Endothelial cell of umbilical vein (primary cell): ENCODE results near the gene NRXN3. TPM values are rescaled to one million over a fixed set of nuclear protein-coding genes. Genes with fewer than 3 reads are reported as not detected.

Source experiments
- BruUV-seq: library from RNA; stranded (reverse); fragments of 400-500 nt; replicated peaks from 2 replicates; lab custom pipeline; 2021; lab: Mats Ljungman, UMichigan
- CTCF ChIA-PET: fragments of 300-600, 350-600 bp; sonication (Branson Sonifier 250); formaldehyde crosslinking; loops from one replicate; lab custom pipeline; 2021; ENCODE audit warnings: antibody characterized with exemption, inconsistent platforms; lab: Charles Lee
- POLR2A ChIA-PET: fragments of 300-600, 350-600 bp; sonication (Branson Sonifier 250); formaldehyde crosslinking; loops from one replicate; lab custom pipeline; 2021; ENCODE audit warnings: antibody characterized with exemption, inconsistent platforms; lab: Charles Lee
- DNase-seq: peaks from one replicate; pipeline ENCODE4 v3.0.0-alpha.2; 2011; ENCODE audit warnings: low read depth, low spot score
- FAIRE-seq: peaks from 2 replicates; lab custom pipeline; 2011; peaks lifted over from hg19 to GRCh38; lab: Jason Lieb, UNC
- H2AFZ ChIP-seq: 2 replicates; pipeline ENCODE4 v1.6.0; 2012; ENCODE audit warnings: low read depth, low read length, control low read depth, inconsistent platforms
- H3K27ac ChIP-seq: 2 replicates; pipeline ENCODE4 v1.5.1; 2011; ENCODE audit warnings: low read depth, mild to moderate bottlenecking, control low read depth, low read length, moderate library complexity; ENCODE audit not compliant: insufficient read depth
- H3K27me3 ChIP-seq, 2 experiments: 2 replicates each; pipeline versions ENCODE4 v1.6.0 to v1.6.1; 2011; ENCODE audit warnings: low read length in 2 of 2, mixed read lengths in 1 of 2; ENCODE audit not compliant: control insufficient read depth in 2 of 2, insufficient read depth in 2 of 2
- H3K36me3 ChIP-seq, 2 experiments: 2 replicates in 1 of 2; 3 replicates in 1 of 2; pipeline ENCODE4 v1.5.1; 2011; ENCODE audit warnings: low read length in 2 of 2, mild to moderate bottlenecking in 1 of 2, moderate library complexity in 1 of 2; ENCODE audit not compliant: control insufficient read depth in 2 of 2, insufficient read depth in 2 of 2; ENCODE audit errors: extremely low read depth in 1 of 2
- H3K4me1 ChIP-seq: 3 replicates; pipeline ENCODE4 v1.5.1; 2011; ENCODE audit warnings: mild to moderate bottlenecking, low read length; ENCODE audit not compliant: control insufficient read depth, insufficient read depth; ENCODE audit errors: extremely low read depth
- H3K4me2 ChIP-seq: 2 replicates; pipeline ENCODE4 v1.6.1; 2011; ENCODE audit warnings: low read length, control low read depth, mixed read lengths; ENCODE audit not compliant: insufficient read depth
- H3K4me3 ChIP-seq, 3 experiments: fragments of 200-600 bp in 1 of 3; sonication (generic), shearing (Covaris generic) in 1 of 3; replicated peaks in 1 of 3; 2 replicates each; pipeline ENCODE4 v1.5.1; 2011 to 2016; ENCODE audit warnings: control low read depth in 3 of 3, low read length in 3 of 3, mild to moderate bottlenecking in 2 of 3, inconsistent platforms in 1 of 3, low read depth in 1 of 3, moderate library complexity in 1 of 3; ENCODE audit not compliant: insufficient read depth in 1 of 3
- H3K79me2 ChIP-seq: 2 replicates; pipeline ENCODE4 v1.6.0; 2012; ENCODE audit warnings: low read length, inconsistent platforms; ENCODE audit not compliant: control insufficient read depth, insufficient read depth
- H3K9ac ChIP-seq: replicated peaks from 2 replicates; pipeline ENCODE3; 2011; ENCODE audit warnings: low read length, control low read depth; ENCODE audit not compliant: insufficient read depth; ENCODE audit errors: extremely low read depth
- H3K9me1 ChIP-seq: replicated peaks from 3 replicates; pipeline ENCODE4 v1.6.0; 2011; ENCODE audit warnings: mild to moderate bottlenecking, low read length; ENCODE audit not compliant: control insufficient read depth, insufficient read depth; ENCODE audit errors: extremely low read depth
- H3K9me3 ChIP-seq: replicated peaks from 2 replicates; pipeline ENCODE4 v1.5.1; 2012; ENCODE audit warnings: low read length, inconsistent platforms; ENCODE audit not compliant: control insufficient read depth, insufficient read depth
- H4K20me1 ChIP-seq: replicated peaks from 2 replicates; pipeline ENCODE3; 2011; ENCODE audit warnings: mild to moderate bottlenecking, low read length; ENCODE audit not compliant: control insufficient read depth, insufficient read depth; ENCODE audit errors: extremely low read depth
- CTCF ChIP-seq, 2 donors: IDR thresholded peaks; 1 replicate in 1 of 2; 2 replicates in 1 of 2; pipeline ENCODE4 v1.5.1; 2011; ENCODE audit warnings: low read length in 2 of 2, mild to moderate bottlenecking in 2 of 2, moderate library complexity in 2 of 2, control low read depth in 1 of 2, inconsistent platforms in 1 of 2, low read depth in 1 of 2; ENCODE audit not compliant: insufficient read depth in 1 of 2; ENCODE audit errors: extremely low read depth in 1 of 2
- EZH2 ChIP-seq: IDR thresholded peaks from 2 replicates; pipeline ENCODE4 v1.6.1; 2012; ENCODE audit warnings: borderline replicate concordance, low read depth, mild to moderate bottlenecking, moderate library complexity, low read length, inconsistent platforms; ENCODE audit not compliant: severe bottlenecking
- FOS ChIP-seq: IDR thresholded peaks from 2 replicates; pipeline ENCODE4 v1.6.1; 2011; ENCODE audit warnings: mild to moderate bottlenecking, low read length, moderate library complexity, borderline replicate concordance; ENCODE audit not compliant: insufficient read depth
- GATA2 ChIP-seq: IDR thresholded peaks from 2 replicates; pipeline ENCODE4 v1.7.0; 2011; ENCODE audit warnings: low read depth, mild to moderate bottlenecking, moderate library complexity, mixed read lengths, low read length; ENCODE audit not compliant: insufficient read length, insufficient read depth
- JUN ChIP-seq: IDR thresholded peaks from 2 replicates; pipeline ENCODE4 v1.6.1; 2011; ENCODE audit warnings: borderline replicate concordance, low read depth; ENCODE audit not compliant: insufficient read length, insufficient read depth
- MAX ChIP-seq: IDR thresholded peaks from 2 replicates; pipeline ENCODE4 v1.6.1; 2011; ENCODE audit not compliant: insufficient read depth, insufficient read length
- MYC ChIP-seq: IDR thresholded peaks from one replicate; pipeline ENCODE4 v1.6.1; 2011; ENCODE audit warnings: mild to moderate bottlenecking, low read depth, low read length
- POLR2A ChIP-seq: IDR thresholded peaks from 2 replicates; pipeline ENCODE4 v1.6.1; 2012; ENCODE audit warnings: low read depth, mild to moderate bottlenecking, control low read depth, low read length
- POLR2AphosphoS5 ChIP-seq: IDR thresholded peaks from 2 replicates; pipeline ENCODE4 v1.6.1; 2012; ENCODE audit warnings: low read depth, mild to moderate bottlenecking, control low read depth, low read length, moderate library complexity; ENCODE audit not compliant: insufficient read depth
- dilution Hi-C: fragments of 300-500 bp; cut with MboI; formaldehyde crosslinking; loops from one replicate; pipeline ENCODE4 v1.15.0; 2019; ENCODE audit warnings: low sequenced_read_pairs; ENCODE audit not compliant: extremely low pct_ligation_motif_present
- intact Hi-C: fragments of 100-400 bp; cut with micrococcal nuclease; formaldehyde crosslinking; loops from one replicate; pipeline ENCODE4 v1.10.0; 2022
- polyA plus RNA-seq, 4 experiments: library from polyadenylated mRNA; depleted of rRNA in 3 of 4; stranded (reverse) in 3 of 4; unstranded in 1 of 4; fragments of >200 nt; gene quantifications; 2 replicates each; pipeline versions ENCODE4 v1.2.1 to v1.2.3, GENCODE V29; 2011 to 2012; ENCODE audit warnings: missing spikeins in 1 of 4
- total RNA-seq: library from RNA; stranded (reverse); gene quantifications from 2 replicates; pipeline ENCODE4 v1.2.3, GENCODE V29; 2021

Gene NRXN3
- total and polyA plus RNA-seq, 2 donors (not counting 3 experiments of a cell fraction or from before 2014, with no cell fraction given) = 0.72 to 4.2 TPM

GRCh38 chr14:79708426-79709388, 1538.5 kb downstream of the NRXN3 start:
- ChIA-PET CTCF (no interaction called here), POLR2A (no interaction called here)
- no peak overlapping the region for H3K4me2 ChIP-seq
- H3K79me2 ChIP-seq = no peaks in the 10 kb centered on the region
- no peaks in the 10 kb centered on the region for H4K20me1 ChIP-seq
- H3K9me1 ChIP-seq = no peaks in the 10 kb centered on the region
- dilution Hi-C loops = no loop called here
- DNase-seq (no peak), FAIRE-seq (no peak)
- BruUV-seq = no TSS peak
- TF ChIP-seq GATA2 (no peak), POLR2AphosphoS5 (no peak), POLR2A (no peak), CTCF (IDR thresholded peaks at IDR 0.05; ENCODE audit: extremely low read depth in 1 of 2, insufficient read depth in 1 of 2, low read depth in 1 of 2, low read length in 2 of 2) (no peak), MYC (no peak), FOS (no peak), MAX (no peak), JUN (no peak), EZH2 (no peak)
- no peaks in the 10 kb centered on the region for H3K27me3 ChIP-seq
- intact Hi-C loops = no loop called here
- no peak overlapping the region for H3K4me3 ChIP-seq
- no peaks in the 10 kb centered on the region for H3K4me1 ChIP-seq
- H3K9me3 ChIP-seq = no peaks in the 10 kb centered on the region
- no peaks in the 10 kb centered on the region for H3K36me3 ChIP-seq
- no peak overlapping the region for H3K9ac ChIP-seq
- H3K27ac ChIP-seq = no peak overlapping the region
- no peak overlapping the region for H2AFZ ChIP-seq
